Prostate gland (tissue), 2 donors: ENCODE data around the gene ZSCAN16. TPM values are rescaled to one million over a fixed set of nuclear protein-coding genes. Genes with fewer than 3 reads are reported as not detected.
"Not testable (repeated sequence)": the region's sequence is repeated elsewhere in the genome, so short reads cannot be mapped to it uniquely, and the experiment has no call there.

Experiments
- DNase-seq: peaks from one replicate; pipeline ENCODE4 v3.0.0-alpha.2; 2019; ENCODE audit warnings: low spot score
- H3K27ac ChIP-seq, 2 donors: fragments of 200-600 bp; sonication (generic); 2 replicates each; pipeline ENCODE4 v1.5.1; 2017 to 2019
- H3K27me3 ChIP-seq: fragments of 200-600 bp; sonication (generic); replicated peaks from 2 replicates; pipeline ENCODE4 v1.5.1; 2019; ENCODE audit not compliant: insufficient read depth
- H3K36me3 ChIP-seq, 2 donors: fragments of 200-600 bp; sonication (generic); 1 replicate in 1 of 2; 2 replicates in 1 of 2; pipeline versions ENCODE4 v1.5.1 to v1.8.1; 2017 to 2019
- H3K4me1 ChIP-seq: fragments of 200-600 bp; sonication (generic); replicated peaks from 2 replicates; pipeline ENCODE4 v1.5.1; 2019
- H3K4me3 ChIP-seq, 2 donors: fragments of 200-600 bp; sonication (generic); 2 replicates each; pipeline ENCODE4 v1.5.1; 2017 to 2019
- H3K9me3 ChIP-seq: fragments of 200-600 bp; sonication (generic); 2 replicates; pipeline ENCODE4 v1.5.1; 2017
- POLR2A ChIP-seq: fragments of 450-650 bp; IDR thresholded peaks from one replicate; pipeline ENCODE4 v1.6.1; 2016; ENCODE audit warnings: antibody characterized with exemption, mild to moderate bottlenecking
- POLR2AphosphoS5 ChIP-seq: sonication (generic); formaldehyde crosslinking; IDR thresholded peaks from one replicate; pipeline ENCODE4 v1.6.1; 2017; ENCODE audit warnings: antibody characterized with exemption
- WGBS: methylation state at CpG from one replicate; pipeline ENCODE4 v1.1.5; 2018; 5-methylcytosine and 5-hydroxymethylcytosine counted together
- intact Hi-C: fragments of 100-400 bp; cut with DNase I; formaldehyde crosslinking; loops from one replicate; pipeline ENCODE4 v1.14.2; 2022
- total RNA-seq, 2 donors: library from RNA; depleted of rRNA; stranded (reverse); fragments of >200 nt; gene quantifications; one replicate each; pipeline ENCODE4 v1.1.0, GENCODE V29; 2016
- TF ChIP-seq, protein P1 (sequence below), 4 experiments: fragments of 200-600 bp in 2 of 4; fragments of 450-650 bp in 2 of 4; sonication (generic) in 2 of 4; IDR thresholded peaks; 1 replicate in 3 of 4; 2 replicates in 1 of 4; pipeline ENCODE4 v1.5.1; 2016 to 2019; ENCODE audit warnings: antibody characterized with exemption in 4 of 4, mild to moderate bottlenecking in 2 of 4, moderate library complexity in 2 of 4

The ZSCAN16 gene
- total RNA-seq, 2 donors from 2014 or later: 5.3 TPM

GRCh38 chr6:28081486-28081751 lies 43.0 kb upstream of the ZSCAN16 start:
- Histone ChIP-seq H3K4me3 (peak overlapping the region; percentile 49 to 53), H3K27ac (peak overlapping the region; percentile 78 to 79)
- intact Hi-C loops: loop anchor here (2.0 kb wide), 1 partner anchor 55 kb away; no protein-coding TSS in a partner anchor

GRCh38 chr6:28082939-28083338 lies 41.5 kb upstream of the ZSCAN16 start:
- Histone ChIP-seq H3K27me3 (no peaks in the 10 kb centered on the region), H3K9me3 (no peaks in the 10 kb centered on the region), H3K4me1 (no peaks in the 10 kb centered on the region), H3K27ac (no peak overlapping the region), H3K36me3 (no peaks in the 10 kb centered on the region), H3K4me3 (no peak overlapping the region)
- no peak for DNase-seq
- TF ChIP-seq, protein P1, sequence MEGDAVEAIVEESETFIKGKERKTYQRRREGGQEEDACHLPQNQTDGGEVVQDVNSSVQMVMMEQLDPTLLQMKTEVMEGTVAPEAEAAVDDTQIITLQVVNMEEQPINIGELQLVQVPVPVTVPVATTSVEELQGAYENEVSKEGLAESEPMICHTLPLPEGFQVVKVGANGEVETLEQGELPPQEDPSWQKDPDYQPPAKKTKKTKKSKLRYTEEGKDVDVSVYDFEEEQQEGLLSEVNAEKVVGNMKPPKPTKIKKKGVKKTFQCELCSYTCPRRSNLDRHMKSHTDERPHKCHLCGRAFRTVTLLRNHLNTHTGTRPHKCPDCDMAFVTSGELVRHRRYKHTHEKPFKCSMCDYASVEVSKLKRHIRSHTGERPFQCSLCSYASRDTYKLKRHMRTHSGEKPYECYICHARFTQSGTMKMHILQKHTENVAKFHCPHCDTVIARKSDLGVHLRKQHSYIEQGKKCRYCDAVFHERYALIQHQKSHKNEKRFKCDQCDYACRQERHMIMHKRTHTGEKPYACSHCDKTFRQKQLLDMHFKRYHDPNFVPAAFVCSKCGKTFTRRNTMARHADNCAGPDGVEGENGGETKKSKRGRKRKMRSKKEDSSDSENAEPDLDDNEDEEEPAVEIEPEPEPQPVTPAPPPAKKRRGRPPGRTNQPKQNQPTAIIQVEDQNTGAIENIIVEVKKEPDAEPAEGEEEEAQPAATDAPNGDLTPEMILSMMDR (IDR thresholded peaks at IDR 0.05): no peak
- TF ChIP-seq POLR2AphosphoS5 (no peak), POLR2A (no peak)
- intact Hi-C loops: no loop called here

More at GRCh38 chr6:28081486-28081751, 43.0 kb upstream of the ZSCAN16 start:
- TF ChIP-seq POLR2AphosphoS5: no peak
- TF ChIP-seq, protein P1 (IDR thresholded peaks at IDR 0.05): no peak
- no peak for TF ChIP-seq POLR2A
- no peaks in the 10 kb centered on the region for H3K4me1 ChIP-seq
- H3K36me3 ChIP-seq: no peaks in the 10 kb centered on the region
- 15% methylated on average over 4 of the region's 4 CpGs for WGBS
- no peaks in the 10 kb centered on the region for H3K9me3 ChIP-seq
- H3K27me3 ChIP-seq: no peaks in the 10 kb centered on the region
- DNase-seq: no peak

GRCh38 chr6:28089054-28089453 lies 35.4 kb upstream of the ZSCAN16 start:
- 99% methylated on average over 5 of the region's 5 CpGs for WGBS
- intact Hi-C loops: no loop called here
- H3K36me3 ChIP-seq: peaks cover 0 to 4% of the 10 kb centered on the region in 2 donors
- H3K27ac ChIP-seq: no peak overlapping the region
- H3K4me1 ChIP-seq: no peaks in the 10 kb centered on the region
- H3K4me3 ChIP-seq: no peak overlapping the region
- H3K9me3 ChIP-seq: no peaks in the 10 kb centered on the region
- DNase-seq: no peak
- TF ChIP-seq POLR2A (no peak), POLR2AphosphoS5 (no peak)
- TF ChIP-seq, protein P1 (IDR thresholded peaks at IDR 0.05): no peak
- H3K27me3 ChIP-seq: no peaks in the 10 kb centered on the region

DNA sequence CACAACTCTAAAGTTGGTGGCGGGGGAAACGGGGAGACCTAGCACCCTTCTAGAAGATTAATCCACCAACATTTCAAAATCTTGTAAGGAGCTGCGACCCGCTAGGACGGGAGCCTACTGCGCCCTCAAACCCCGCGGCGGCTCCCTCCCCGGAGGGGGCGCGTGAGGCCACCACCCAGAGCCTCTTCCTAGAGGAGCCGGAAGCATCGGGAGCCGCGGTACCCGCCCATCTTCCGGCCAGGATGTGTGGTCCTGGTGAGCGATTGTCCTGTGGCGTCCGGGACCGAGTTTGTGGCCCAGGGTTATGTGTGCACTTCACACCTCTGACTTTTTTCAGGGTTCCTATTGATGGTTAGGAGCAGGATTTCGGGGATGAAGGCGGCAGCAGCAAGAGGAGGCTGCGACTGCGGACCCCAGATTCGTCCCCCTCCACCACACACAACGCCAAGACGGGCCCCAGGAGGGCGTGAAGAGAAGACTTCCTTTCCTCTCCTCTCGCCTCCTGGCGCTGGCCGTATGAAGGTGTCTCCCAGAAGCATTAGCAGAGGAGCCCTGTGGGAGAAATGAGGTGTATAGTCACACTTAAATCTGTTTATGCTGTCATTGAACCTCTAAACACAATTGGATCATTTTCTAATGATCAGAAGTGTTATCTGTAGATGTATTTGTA lies 33.4 kb upstream of the ZSCAN16 start:
- WGBS: 37% methylated on average over 28 of the region's 33 CpGs
- Histone ChIP-seq H3K27ac (no peak overlapping the region), H3K4me3 (no peak overlapping the region), H3K36me3 (peaks cover 0 to 4% of the 10 kb centered on the region in 2 donors), H3K4me1 (no peaks in the 10 kb centered on the region), H3K27me3 (no peaks in the 10 kb centered on the region), H3K9me3 (no peaks in the 10 kb centered on the region)
- DNase-seq: no peak
- TF ChIP-seq POLR2A: no peak
- TF ChIP-seq, protein P1 (IDR thresholded peaks at IDR 0.05): no peak
- TF ChIP-seq POLR2AphosphoS5: no peak
- intact Hi-C loops: no loop called here

- intact Hi-C loops: not testable (repeated sequence)
- 76% methylated on average over 7 of the region's 7 CpGs for WGBS
Measured at GRCh38 chr6:28102222-28102621, 22.2 kb upstream of the ZSCAN16 start.

DNA sequence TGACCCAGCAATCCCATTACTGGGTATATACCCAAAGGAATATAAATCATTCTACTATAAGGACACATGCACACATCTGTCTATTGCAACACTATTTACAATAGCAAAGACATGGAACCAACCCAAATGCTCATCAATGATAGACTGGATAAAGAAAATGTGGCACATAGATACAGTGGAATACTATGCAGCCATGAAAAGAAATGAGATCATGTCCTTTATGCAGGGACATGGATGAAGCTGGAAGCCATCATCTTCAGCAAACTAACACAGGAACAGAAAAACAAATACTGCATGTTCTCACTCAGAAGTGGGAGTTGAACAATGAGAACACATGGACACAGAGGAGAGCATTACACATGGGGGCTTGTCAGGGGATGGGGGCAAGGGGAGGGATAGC lies 21.7 kb upstream of the ZSCAN16 start:
- H3K27ac ChIP-seq, H3K4me1 ChIP-seq, H3K9me3 ChIP-seq, H3K36me3 ChIP-seq, DNase-seq, H3K27me3 ChIP-seq, H3K4me3 ChIP-seq, intact Hi-C loops: not testable (repeated sequence)

More at GRCh38 chr6:28102222-28102621, 22.2 kb upstream of the ZSCAN16 start:
- H3K27ac ChIP-seq, DNase-seq, H3K4me1 ChIP-seq, H3K4me3 ChIP-seq, H3K36me3 ChIP-seq, H3K9me3 ChIP-seq, H3K27me3 ChIP-seq: not testable (repeated sequence)
